Measurements from ENCODE around the gene ENTPD6. TPM values are rescaled to one million over a fixed set of nuclear protein-coding genes. Genes with fewer than 3 reads are reported as not detected.
"Not testable (repeated sequence)": the region's sequence is repeated elsewhere in the genome, so short reads cannot be mapped to it uniquely, and the experiment has no call there.

ENTPD6 gene
- total RNA-seq, 2 donors from 2014 or later, result 77.1 to 93.6 TPM

DNA sequence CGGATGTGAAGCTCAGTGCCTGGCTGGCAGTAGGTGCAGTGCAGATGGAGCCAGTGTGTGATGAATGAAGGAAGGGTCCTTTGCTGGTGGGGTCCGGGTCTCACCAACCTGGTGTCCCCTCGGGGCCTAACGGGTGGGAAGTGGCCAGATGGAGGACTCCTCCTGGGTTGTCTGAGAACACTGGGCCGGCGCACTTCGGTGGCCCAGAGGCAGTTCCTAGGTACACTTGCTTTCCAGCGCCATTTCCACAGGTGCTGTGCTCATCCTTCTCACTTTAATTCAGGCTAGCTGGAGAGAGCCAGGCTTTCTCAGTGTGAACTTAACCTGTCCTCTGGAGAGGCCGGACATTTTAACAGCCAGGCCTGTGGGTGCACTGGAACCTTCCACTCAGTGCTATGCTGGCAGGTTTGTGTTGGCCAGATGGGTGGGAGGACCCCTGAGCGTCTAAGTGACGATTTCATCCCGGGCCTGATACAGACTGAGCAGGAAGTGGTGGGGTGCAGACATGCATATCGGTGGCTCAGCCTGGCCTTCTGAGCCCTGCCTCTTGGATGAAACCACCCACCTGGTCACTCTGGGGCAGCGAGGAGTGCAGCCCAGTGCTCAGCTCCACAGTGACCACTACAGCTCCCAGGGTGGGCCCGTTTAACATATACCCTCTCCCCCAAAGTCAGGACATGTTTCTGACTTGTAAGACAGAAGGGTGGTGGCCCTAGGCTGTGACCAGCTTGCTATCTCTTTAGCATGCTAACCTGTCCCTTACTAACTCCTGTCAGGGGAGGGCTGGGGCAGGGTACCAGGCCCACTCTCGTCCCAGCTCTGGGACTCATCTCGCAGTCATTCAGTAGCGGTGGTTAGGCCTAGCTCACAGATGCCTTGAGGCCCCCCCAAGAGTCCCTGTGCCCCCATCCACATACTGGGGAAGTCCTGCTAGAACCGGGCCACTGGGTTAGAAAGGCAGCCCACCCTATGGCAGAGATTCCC is 44.2 kb downstream of the ENTPD6 start:
- Histone ChIP-seq H3K4me1 (ENCODE audit: control insufficient read depth, insufficient read depth, low read length) (peaks cover 2% of the 10 kb centered on the region), H3K4me3 (ENCODE audit: low read length) (no peak overlapping the region), H3K27ac (ENCODE audit: low read depth, low read length) (no peak overlapping the region), H3K9me3 (ENCODE audit: control insufficient read depth, low read length) (peaks cover 10% of the 10 kb centered on the region), H3K27me3 (ENCODE audit: control insufficient read depth, insufficient read depth, low read length, poor library complexity, severe bottlenecking) (no peaks in the 10 kb centered on the region), H3K36me3 (ENCODE audit: control insufficient read depth, insufficient read depth, low read length) (no peaks in the 10 kb centered on the region), H3K9ac (ENCODE audit: extremely low read depth, low read length, poor library complexity, severe bottlenecking) (no peak overlapping the region)
- no peak overlapping the region for H3K27ac Mint-ChIP-seq
- WGBS, 2 experiments (ENCODE audit: insufficient coverage in 1 of 2, insufficient read length in 1 of 2), result 94 to 97% methylated on average over 14 to 19 of the region's 19 CpGs
- no peak overlapping the region for H3K4me3 Mint-ChIP-seq
- H3K9me3 Mint-ChIP-seq, result peaks cover 5% of the 10 kb centered on the region
- DNase-seq, result peak; percentile 32
- TF ChIP-seq, protein P1, sequence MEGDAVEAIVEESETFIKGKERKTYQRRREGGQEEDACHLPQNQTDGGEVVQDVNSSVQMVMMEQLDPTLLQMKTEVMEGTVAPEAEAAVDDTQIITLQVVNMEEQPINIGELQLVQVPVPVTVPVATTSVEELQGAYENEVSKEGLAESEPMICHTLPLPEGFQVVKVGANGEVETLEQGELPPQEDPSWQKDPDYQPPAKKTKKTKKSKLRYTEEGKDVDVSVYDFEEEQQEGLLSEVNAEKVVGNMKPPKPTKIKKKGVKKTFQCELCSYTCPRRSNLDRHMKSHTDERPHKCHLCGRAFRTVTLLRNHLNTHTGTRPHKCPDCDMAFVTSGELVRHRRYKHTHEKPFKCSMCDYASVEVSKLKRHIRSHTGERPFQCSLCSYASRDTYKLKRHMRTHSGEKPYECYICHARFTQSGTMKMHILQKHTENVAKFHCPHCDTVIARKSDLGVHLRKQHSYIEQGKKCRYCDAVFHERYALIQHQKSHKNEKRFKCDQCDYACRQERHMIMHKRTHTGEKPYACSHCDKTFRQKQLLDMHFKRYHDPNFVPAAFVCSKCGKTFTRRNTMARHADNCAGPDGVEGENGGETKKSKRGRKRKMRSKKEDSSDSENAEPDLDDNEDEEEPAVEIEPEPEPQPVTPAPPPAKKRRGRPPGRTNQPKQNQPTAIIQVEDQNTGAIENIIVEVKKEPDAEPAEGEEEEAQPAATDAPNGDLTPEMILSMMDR (conservative IDR thresholded peaks at IDR 0.05), result no peak
- no peaks in the 10 kb centered on the region for H3K36me3 Mint-ChIP-seq (ENCODE audit: low read depth)
- H3K27me3 Mint-ChIP-seq (ENCODE audit: insufficient read depth), result peaks cover 10% of the 10 kb centered on the region
- peaks cover 31% of the 10 kb centered on the region for H3K4me1 Mint-ChIP-seq

DNA sequence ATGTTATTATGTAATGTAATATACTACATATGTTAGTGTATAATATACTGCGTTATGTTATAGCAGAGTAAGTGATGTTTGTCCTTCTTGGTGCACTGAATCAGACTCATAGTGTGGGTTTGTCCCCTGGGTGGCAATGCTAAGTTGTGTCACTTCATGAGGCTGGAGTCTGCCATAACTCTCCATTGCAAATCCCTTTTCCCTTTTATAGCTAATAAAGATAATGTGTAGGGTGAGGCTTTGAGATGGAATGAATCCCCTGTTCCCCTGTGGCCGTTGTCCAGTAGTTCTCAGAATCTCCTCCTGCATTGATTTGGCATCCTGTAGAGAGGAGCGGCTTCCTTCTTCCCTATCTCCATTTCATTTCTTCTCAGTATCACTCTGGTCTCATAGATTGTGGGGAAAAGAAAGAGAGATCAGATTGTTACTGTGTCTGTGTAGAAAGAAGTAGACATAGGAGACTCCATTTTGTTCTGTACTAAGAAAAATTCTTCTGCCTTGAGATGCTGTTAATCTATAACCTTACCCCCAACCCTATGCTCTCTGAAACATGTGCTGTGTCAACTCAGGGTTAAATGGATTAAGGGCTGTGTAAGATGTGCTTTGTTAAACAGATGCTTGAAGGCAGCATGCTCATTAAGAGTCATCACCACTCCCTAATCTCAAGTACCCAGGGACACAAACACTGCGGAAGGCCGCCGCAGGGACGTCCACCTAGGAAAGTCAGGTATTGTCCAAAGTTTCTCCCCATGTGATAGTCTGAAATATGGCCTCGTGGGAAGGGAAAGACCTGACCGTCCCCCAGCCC is 45.5 kb downstream of the ENTPD6 start:
- not testable (repeated sequence) for H3K4me3 Mint-ChIP-seq; H3K27me3 ChIP-seq (ENCODE audit: control insufficient read depth, insufficient read depth, low read length, poor library complexity, severe bottlenecking); H3K9ac ChIP-seq (ENCODE audit: extremely low read depth, low read length, poor library complexity, severe bottlenecking); H3K4me1 ChIP-seq (ENCODE audit: control insufficient read depth, insufficient read depth, low read length); H3K36me3 Mint-ChIP-seq (ENCODE audit: low read depth); H3K4me3 ChIP-seq (ENCODE audit: low read length); H3K36me3 ChIP-seq (ENCODE audit: control insufficient read depth, insufficient read depth, low read length); H3K9me3 Mint-ChIP-seq; H3K27ac ChIP-seq (ENCODE audit: low read depth, low read length); H3K27me3 Mint-ChIP-seq (ENCODE audit: insufficient read depth)
- DNase-seq, result peak; percentile 43
- H3K9me3 ChIP-seq (ENCODE audit: control insufficient read depth, low read length), result peaks cover 10% of the 10 kb centered on the region
- WGBS, 2 experiments (ENCODE audit: insufficient coverage in 1 of 2, insufficient read length in 1 of 2), result 57 to 62% methylated on average over 5 to 9 of the region's 9 CpGs
- H3K27ac Mint-ChIP-seq, result peak overlapping the region; percentile 74
- peaks cover 29% of the 10 kb centered on the region for H3K4me1 Mint-ChIP-seq

DNA sequence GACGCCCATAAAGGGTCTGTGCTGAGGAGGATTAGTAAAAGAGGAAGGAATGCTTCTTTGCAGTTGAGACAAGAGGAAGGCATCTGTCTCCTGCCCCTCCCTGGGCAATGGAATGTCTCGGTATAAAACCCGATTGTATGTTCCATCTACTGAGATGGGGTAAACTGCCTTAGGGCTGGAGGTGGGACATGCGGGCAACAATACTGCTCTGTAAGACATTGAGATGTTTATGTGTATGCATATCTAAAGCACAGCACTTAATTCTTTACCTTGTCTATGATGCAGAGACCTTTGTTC is 46.1 kb downstream of the ENTPD6 start:
- H3K4me1 Mint-ChIP-seq, result peaks cover 32% of the 10 kb centered on the region
- not testable (repeated sequence) for H3K27me3 ChIP-seq (ENCODE audit: control insufficient read depth, insufficient read depth, low read length, poor library complexity, severe bottlenecking); DNase-seq; H3K4me3 Mint-ChIP-seq; H3K36me3 ChIP-seq (ENCODE audit: control insufficient read depth, insufficient read depth, low read length); H3K9me3 Mint-ChIP-seq; H3K9ac ChIP-seq (ENCODE audit: extremely low read depth, low read length, poor library complexity, severe bottlenecking); H3K27ac ChIP-seq (ENCODE audit: low read depth, low read length); H3K36me3 Mint-ChIP-seq (ENCODE audit: low read depth); H3K4me3 ChIP-seq (ENCODE audit: low read length); H3K4me1 ChIP-seq (ENCODE audit: control insufficient read depth, insufficient read depth, low read length)
- peaks cover 10% of the 10 kb centered on the region for H3K9me3 ChIP-seq (ENCODE audit: control insufficient read depth, low read length)
- WGBS, 2 experiments (ENCODE audit: insufficient coverage in 1 of 2, insufficient read length in 1 of 2), result 52% methylated on average over 3 of the region's 4 CpGs; no CpG with 5 or more reads in 1 of the 2 experiments
- peak overlapping the region; percentile 74 for H3K27ac Mint-ChIP-seq
- peaks cover 13% of the 10 kb centered on the region for H3K27me3 Mint-ChIP-seq (ENCODE audit: insufficient read depth)

DNA sequence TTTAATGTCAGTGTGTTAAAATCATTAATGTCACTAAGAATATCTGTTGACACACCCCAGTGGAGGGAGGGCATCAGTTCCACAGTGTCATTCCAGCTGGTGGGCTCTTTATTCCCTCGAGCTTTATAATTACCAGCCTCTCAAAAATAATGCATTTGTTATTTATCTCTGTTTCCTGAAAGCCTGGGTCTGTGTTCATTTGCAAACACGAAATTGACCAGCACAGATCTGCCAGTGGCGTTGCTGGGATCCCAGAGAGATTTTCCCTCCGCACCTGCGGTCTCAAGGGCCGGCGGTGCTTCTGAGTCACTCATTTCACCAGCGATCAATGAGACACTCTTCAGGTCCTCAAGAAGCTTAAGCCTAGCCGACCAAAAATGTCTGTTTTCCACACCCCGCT is 46.7 kb downstream of the ENTPD6 start:
- TF ChIP-seq, protein P1 (conservative IDR thresholded peaks at IDR 0.05), result no peak
- peaks cover 5% of the 10 kb centered on the region for H3K9me3 Mint-ChIP-seq
- Histone ChIP-seq H3K27me3 (ENCODE audit: control insufficient read depth, insufficient read depth, low read length, poor library complexity, severe bottlenecking) (no peaks in the 10 kb centered on the region), H3K4me3 (ENCODE audit: low read length) (no peak overlapping the region), H3K27ac (ENCODE audit: low read depth, low read length) (no peak overlapping the region), H3K9ac (ENCODE audit: extremely low read depth, low read length, poor library complexity, severe bottlenecking) (no peak overlapping the region), H3K4me1 (ENCODE audit: control insufficient read depth, insufficient read depth, low read length) (no peaks in the 10 kb centered on the region), H3K9me3 (ENCODE audit: control insufficient read depth, low read length) (peaks cover 10% of the 10 kb centered on the region), H3K36me3 (ENCODE audit: control insufficient read depth, insufficient read depth, low read length) (no peaks in the 10 kb centered on the region)
- peaks cover 35% of the 10 kb centered on the region for H3K4me1 Mint-ChIP-seq
- H3K36me3 Mint-ChIP-seq (ENCODE audit: low read depth), result no peaks in the 10 kb centered on the region
- 85% methylated on average over 10 of the region's 10 CpGs for WGBS, 2 experiments (ENCODE audit: insufficient coverage in 1 of 2, insufficient read length in 1 of 2)
- H3K27ac Mint-ChIP-seq, result no peak overlapping the region
- H3K27me3 Mint-ChIP-seq (ENCODE audit: insufficient read depth), result peaks cover 15% of the 10 kb centered on the region
- peak; percentile 26 for DNase-seq
- no peak overlapping the region for H3K4me3 Mint-ChIP-seq

Data from endodermal cell (in vitro differentiated cells).